Upper lobe of left lung (tissue), 6 donors: Measurements from ENCODE around the gene CIRBP. TPM values are rescaled to one million over a fixed set of nuclear protein-coding genes. Genes with fewer than 3 reads are reported as not detected.
"Not testable (repeated sequence)": the region's sequence is repeated elsewhere in the genome, so short reads cannot be mapped to it uniquely, and the experiment has no call there.

Experiments
- ATAC-seq, 2 donors: fragments of 200-7000 bp; cut with Tn5 transposase; one replicate each; pipeline ENCODE4 v1.9.1; 2022; ENCODE audit warnings: mild to moderate bottlenecking in 2 of 2, moderate library complexity in 2 of 2; ENCODE audit not compliant: low FRiP score in 2 of 2
- DNase-seq, 2 donors: peaks; one replicate each; pipeline ENCODE4 v3.0.0-alpha.2; 2019 to 2020
- H3K27ac ChIP-seq, 4 donors: fragments of 200-600 bp; sonication (generic); one replicate each; pipeline ENCODE4 v1.5.1; 2016 to 2019
- H3K27me3 ChIP-seq, 4 donors: fragments of 200-600 bp; sonication (generic); one replicate each; pipeline ENCODE4 v1.5.1; 2017 to 2019
- H3K36me3 ChIP-seq, 4 donors: fragments of 200-600 bp; sonication (generic); one replicate each; pipeline ENCODE4 v1.5.1; 2016 to 2019
- H3K4me1 ChIP-seq, 4 donors: fragments of 200-600 bp; sonication (generic); one replicate each; pipeline ENCODE4 v1.5.1; 2018 to 2019
- H3K4me3 ChIP-seq, 4 donors: fragments of 200-600 bp; sonication (generic); one replicate each; pipeline ENCODE4 v1.5.1; 2017 to 2019; ENCODE audit warnings: mild to moderate bottlenecking in 2 of 4, moderate library complexity in 1 of 4
- H3K9me3 ChIP-seq, 4 donors: fragments of 200-600 bp; sonication (generic); one replicate each; pipeline ENCODE4 v1.5.1; 2018 to 2019
- CTCF ChIP-seq, 6 experiments: fragments of 450-650 bp in 4 of 6; fragments of 200-600 bp in 2 of 6; sonication (generic) in 2 of 6; IDR thresholded peaks; one replicate each; pipeline ENCODE4 v1.5.1; 2016 to 2019; ENCODE audit warnings: antibody characterized with exemption in 6 of 6
- EP300 ChIP-seq, 4 donors: sonication (generic); formaldehyde crosslinking; IDR thresholded peaks; one replicate each; pipeline ENCODE4 v1.5.1; 2017; ENCODE audit warnings: antibody characterized with exemption in 4 of 4, control low read depth in 2 of 4
- POLR2A ChIP-seq, 4 donors: fragments of 450-650 bp; IDR thresholded peaks; one replicate each; pipeline ENCODE4 v1.5.1; 2016 to 2017; ENCODE audit warnings: antibody characterized with exemption in 4 of 4, mild to moderate bottlenecking in 2 of 4
- POLR2AphosphoS5 ChIP-seq, 2 donors: sonication (generic); formaldehyde crosslinking; IDR thresholded peaks; one replicate each; pipeline ENCODE4 v1.5.1; 2017; ENCODE audit warnings: antibody characterized with exemption in 2 of 2
- WGBS, 2 donors: methylation state at CpG; one replicate each; pipeline ENCODE4 v1.1.5; 2017 to 2018; 5-methylcytosine and 5-hydroxymethylcytosine counted together
- total RNA-seq, 6 donors: library from RNA; depleted of rRNA in 4 of 6; stranded (reverse); fragments of >200 nt in 4 of 6; gene quantifications; one replicate each; pipeline versions ENCODE4 v1.1.0 to v1.2.1, GENCODE V29; 2016 to 2021
- donor health status: DM: no; HTN: no; CAD: no; lungs with moderate emphysema.
- donor health status: DM: no; HTN: yes; CAD: no; lungs with severe emphysema.

The CIRBP gene
- total RNA-seq, 6 donors from 2014 or later = 326 to 1,348 (median 441) TPM

GRCh38 chr19:1317274-1318003 is 48.3 kb downstream of the CIRBP start:
- Histone ChIP-seq H3K9me3 (no peaks in the 10 kb centered on the region), H3K27me3 (peaks cover 0 to 40% (median 16%) of the 10 kb centered on the region in 4 donors)
- no peak for TF ChIP-seq EP300 (IDR thresholded peaks at IDR 0.05)
- TF ChIP-seq POLR2A (IDR thresholded peaks at IDR 0.05) = no peak
- TF ChIP-seq POLR2AphosphoS5 (IDR thresholded peaks at IDR 0.05) = no peak
- TF ChIP-seq CTCF (IDR thresholded peaks at IDR 0.05) = no peak

GRCh38 chr19:1318678-1319471 is 49.7 kb downstream of the CIRBP start:
- Histone ChIP-seq H3K4me3 (peak overlapping the region in 1 of 4 donors; percentile 17), H3K27ac (no peak overlapping the region), H3K27me3 (peaks cover 0 to 36% (median 12%) of the 10 kb centered on the region in 4 donors), H3K36me3 (no peaks in the 10 kb centered on the region), H3K9me3 (no peaks in the 10 kb centered on the region), H3K4me1 (peaks cover 6 to 10% (median 7%) of the 10 kb centered on the region in 4 donors)
- TF ChIP-seq POLR2AphosphoS5 (IDR thresholded peaks at IDR 0.05) = no peak
- TF ChIP-seq POLR2A (IDR thresholded peaks at IDR 0.05) = no peak
- no peak for TF ChIP-seq EP300 (IDR thresholded peaks at IDR 0.05)
- TF ChIP-seq CTCF (IDR thresholded peaks at IDR 0.05) = no peak
- WGBS, 2 donors = 42 to 53% methylated on average over 10 to 42 of the region's 46 CpGs
- peak in 1 of 2 donors; percentile 80 for DNase-seq
- ATAC-seq = no peak

More at GRCh38 chr19:1317274-1318003, 48.3 kb downstream of the CIRBP start:
- no peaks in the 10 kb centered on the region for H3K36me3 ChIP-seq
- DNase-seq (no peak), ATAC-seq (no peak)
- peaks cover 6 to 17% (median 7%) of the 10 kb centered on the region in 4 donors for H3K4me1 ChIP-seq
- H3K4me3 ChIP-seq = no peak overlapping the region
- WGBS, 2 donors = 65 to 74% methylated on average over 17 of the region's 17 CpGs
- no peak overlapping the region for H3K27ac ChIP-seq

GRCh38 chr19:1320282-1320650 is 51.1 kb downstream of the CIRBP start:
- ATAC-seq, H3K9me3 ChIP-seq, H3K4me3 ChIP-seq, H3K27ac ChIP-seq, DNase-seq, H3K36me3 ChIP-seq: not testable (repeated sequence)
- peaks cover 0 to 39% (median 18%) of the 10 kb centered on the region in 4 donors for H3K27me3 ChIP-seq
- H3K4me1 ChIP-seq = peaks cover 13 to 19% (median 15%) of the 10 kb centered on the region in 4 donors
- 91% methylated on average over 3 of the region's 3 CpGs for WGBS, 2 donors

- peaks cover 7 to 12% (median 10%) of the 10 kb centered on the region in 4 donors for H3K4me1 ChIP-seq
- H3K36me3 ChIP-seq = no peaks in the 10 kb centered on the region
- no peak for TF ChIP-seq CTCF (IDR thresholded peaks at IDR 0.05)
- no peak for TF ChIP-seq POLR2AphosphoS5 (IDR thresholded peaks at IDR 0.05)
- no peak for TF ChIP-seq POLR2A (IDR thresholded peaks at IDR 0.05)
- no peak for TF ChIP-seq EP300 (IDR thresholded peaks at IDR 0.05)
- H3K27ac ChIP-seq = no peak overlapping the region
- no peak for DNase-seq
- no peaks in the 10 kb centered on the region for H3K9me3 ChIP-seq
- WGBS, 2 donors = 86 to 95% methylated on average over 4 to 9 of the region's 9 CpGs
- peaks cover 0 to 30% (median 9%) of the 10 kb centered on the region in 4 donors for H3K27me3 ChIP-seq
- ATAC-seq = no peak
- no peak overlapping the region for H3K4me3 ChIP-seq
Measured at GRCh38 chr19:1321539-1321938, 52.4 kb downstream of the CIRBP start.

GRCh38 chr19:1322198-1322981 is 53.3 kb downstream of the CIRBP start:
- H3K4me3 ChIP-seq = no peak overlapping the region
- no peaks in the 10 kb centered on the region for H3K9me3 ChIP-seq
- peaks cover 7 to 12% (median 10%) of the 10 kb centered on the region in 4 donors for H3K4me1 ChIP-seq
- no peak overlapping the region for H3K27ac ChIP-seq
- ATAC-seq (no peak), DNase-seq (peak in 1 of 2 donors; percentile 66)
- 78 to 90% methylated on average over 12 to 16 of the region's 16 CpGs for WGBS, 2 donors
- H3K27me3 ChIP-seq = peaks cover 2 to 25% (median 9%) of the 10 kb centered on the region in 4 donors
- TF ChIP-seq POLR2A (IDR thresholded peaks at IDR 0.05) (no peak), POLR2AphosphoS5 (IDR thresholded peaks at IDR 0.05) (no peak), EP300 (IDR thresholded peaks at IDR 0.05) (no peak)
- no peaks in the 10 kb centered on the region for H3K36me3 ChIP-seq
